KMS-11 (cell line): ENCODE data around the gene ARHGEF1.

ENCODE experiments used
- H2AFZ ChIP-seq: fragments of 200-600 bp; sonication (generic); 2 replicates; pipeline ENCODE4 v1.6.1; 2016; ENCODE audit warnings: antibody characterized with exemption, mixed run types, low read depth
- H3K27ac ChIP-seq: fragments of 200-600 bp; sonication (generic); 2 replicates; pipeline ENCODE4 v1.6.1; 2016; ENCODE audit warnings: mild to moderate bottlenecking, mixed run types
- H3K27me3 ChIP-seq: fragments of 200-600 bp; sonication (generic); 2 replicates; pipeline ENCODE4 v1.6.1; 2017; ENCODE audit warnings: mild to moderate bottlenecking, low read depth, mixed run types, moderate library complexity; ENCODE audit not compliant: insufficient read depth
- H3K36me3 ChIP-seq: fragments of 200-600 bp; sonication (generic); 2 replicates; pipeline ENCODE4 v1.6.1; 2017; ENCODE audit warnings: mild to moderate bottlenecking, mixed run types; ENCODE audit not compliant: insufficient read depth
- H3K4me1 ChIP-seq: fragments of 200-600 bp; sonication (generic); 2 replicates; pipeline ENCODE4 v1.6.1; 2016; ENCODE audit warnings: mild to moderate bottlenecking, low read depth, mixed run types; ENCODE audit not compliant: poor library complexity, severe bottlenecking
- H3K4me2 ChIP-seq: fragments of 200-600 bp; sonication (generic); 2 replicates; pipeline ENCODE4 v1.7.0; 2016; ENCODE audit warnings: mild to moderate bottlenecking, mixed run types
- H3K4me3 ChIP-seq: fragments of 200-600 bp; sonication (generic); IDR thresholded peaks from 2 replicates; pipeline ENCODE4 v1.6.1; 2017; ENCODE audit warnings: low read depth, low read length, mixed read lengths; ENCODE audit not compliant: insufficient read depth
- H3K79me2 ChIP-seq: fragments of 200-600 bp; sonication (generic); 2 replicates; pipeline ENCODE4 v1.6.1; 2016; ENCODE audit warnings: low read depth, mixed run types; ENCODE audit not compliant: insufficient read depth
- H3K9ac ChIP-seq: fragments of 200-600 bp; sonication (generic); 2 replicates; pipeline ENCODE4 v1.6.1; 2016; ENCODE audit warnings: mild to moderate bottlenecking, mixed run types
- H4K20me1 ChIP-seq: fragments of 200-600 bp; sonication (generic); 2 replicates; pipeline ENCODE4 v1.6.1; 2016; ENCODE audit warnings: mild to moderate bottlenecking, mixed run types; ENCODE audit not compliant: insufficient read depth
- TF ChIP-seq, protein P1 (sequence below): fragments of 200-600 bp; sonication (generic); conservative IDR thresholded peaks from 2 replicates; pipeline ENCODE4 v1.6.1; 2017; ENCODE audit warnings: low read depth, mild to moderate bottlenecking, antibody characterized with exemption, low read length, moderate library complexity, mixed read lengths

Gene ARHGEF1, protein sequence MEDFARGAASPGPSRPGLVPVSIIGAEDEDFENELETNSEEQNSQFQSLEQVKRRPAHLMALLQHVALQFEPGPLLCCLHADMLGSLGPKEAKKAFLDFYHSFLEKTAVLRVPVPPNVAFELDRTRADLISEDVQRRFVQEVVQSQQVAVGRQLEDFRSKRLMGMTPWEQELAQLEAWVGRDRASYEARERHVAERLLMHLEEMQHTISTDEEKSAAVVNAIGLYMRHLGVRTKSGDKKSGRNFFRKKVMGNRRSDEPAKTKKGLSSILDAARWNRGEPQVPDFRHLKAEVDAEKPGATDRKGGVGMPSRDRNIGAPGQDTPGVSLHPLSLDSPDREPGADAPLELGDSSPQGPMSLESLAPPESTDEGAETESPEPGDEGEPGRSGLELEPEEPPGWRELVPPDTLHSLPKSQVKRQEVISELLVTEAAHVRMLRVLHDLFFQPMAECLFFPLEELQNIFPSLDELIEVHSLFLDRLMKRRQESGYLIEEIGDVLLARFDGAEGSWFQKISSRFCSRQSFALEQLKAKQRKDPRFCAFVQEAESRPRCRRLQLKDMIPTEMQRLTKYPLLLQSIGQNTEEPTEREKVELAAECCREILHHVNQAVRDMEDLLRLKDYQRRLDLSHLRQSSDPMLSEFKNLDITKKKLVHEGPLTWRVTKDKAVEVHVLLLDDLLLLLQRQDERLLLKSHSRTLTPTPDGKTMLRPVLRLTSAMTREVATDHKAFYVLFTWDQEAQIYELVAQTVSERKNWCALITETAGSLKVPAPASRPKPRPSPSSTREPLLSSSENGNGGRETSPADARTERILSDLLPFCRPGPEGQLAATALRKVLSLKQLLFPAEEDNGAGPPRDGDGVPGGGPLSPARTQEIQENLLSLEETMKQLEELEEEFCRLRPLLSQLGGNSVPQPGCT

DNA sequence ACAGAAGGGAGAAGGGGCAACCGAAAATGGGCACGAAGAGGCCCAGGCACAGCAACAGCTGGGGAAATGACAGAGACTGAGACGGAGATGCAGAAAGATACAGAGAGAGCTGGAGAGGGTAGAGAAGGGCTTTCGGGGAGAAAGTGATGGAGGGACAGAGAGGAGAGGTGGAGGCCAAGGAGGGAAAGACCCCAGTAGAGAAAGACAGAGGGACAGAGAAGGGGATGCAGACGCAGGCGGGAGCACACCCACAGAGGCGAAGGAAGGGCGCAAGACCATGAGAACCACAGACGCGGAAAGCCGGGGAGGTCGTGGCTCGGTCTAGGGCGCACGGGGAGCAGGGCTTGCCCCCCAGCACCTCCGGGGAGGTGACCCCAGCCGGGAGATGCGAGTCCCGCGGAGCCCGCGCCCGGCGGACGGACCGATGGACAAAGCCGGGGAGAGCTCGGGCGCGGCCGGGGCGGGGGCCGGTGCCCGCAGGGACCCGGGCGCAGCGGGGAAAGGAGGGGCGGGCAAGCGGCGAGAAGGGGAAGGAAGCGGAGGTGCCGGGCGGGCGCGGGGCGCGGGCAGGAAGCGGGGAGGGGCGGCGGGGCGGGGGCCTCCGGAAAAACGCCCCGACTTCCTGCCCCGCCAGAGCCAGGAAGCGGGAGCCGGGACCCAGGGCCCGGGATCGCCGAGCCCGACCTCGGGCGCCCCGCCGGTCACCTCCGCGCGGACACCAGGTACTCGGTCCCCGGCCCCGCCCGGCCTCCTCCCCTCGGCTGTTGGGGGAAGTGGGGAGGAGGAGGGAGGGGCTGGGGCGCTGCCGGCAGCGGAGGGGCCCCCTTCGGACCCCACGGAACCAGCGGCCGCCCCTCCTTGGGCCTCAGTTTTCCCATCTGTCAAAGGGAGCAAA, at the start of gene ARHGEF1:
Gene ARHGEF1, plus strand, starts transcription at position 617 of the 895 bp plus-strand sequence. CDS start 4,899 bp downstream, outside the sequence.
- peaks cover 24% of the 10 kb centered on the region for H3K79me2 ChIP-seq
- H3K4me1 ChIP-seq: peaks cover 39% of the 10 kb centered on the region
- peaks cover 5% of the 10 kb centered on the region; the same call in 1 of the 2 replicates for H3K27me3 ChIP-seq
- peak within 1 kb of the TSS; percentile 54 for H3K27ac ChIP-seq
- peak within 1 kb of the TSS; percentile 58; the same call in 1 of the 2 replicates for H2AFZ ChIP-seq
- H3K4me3 ChIP-seq: no peak within 1 kb of the TSS
- TF ChIP-seq, protein P1, sequence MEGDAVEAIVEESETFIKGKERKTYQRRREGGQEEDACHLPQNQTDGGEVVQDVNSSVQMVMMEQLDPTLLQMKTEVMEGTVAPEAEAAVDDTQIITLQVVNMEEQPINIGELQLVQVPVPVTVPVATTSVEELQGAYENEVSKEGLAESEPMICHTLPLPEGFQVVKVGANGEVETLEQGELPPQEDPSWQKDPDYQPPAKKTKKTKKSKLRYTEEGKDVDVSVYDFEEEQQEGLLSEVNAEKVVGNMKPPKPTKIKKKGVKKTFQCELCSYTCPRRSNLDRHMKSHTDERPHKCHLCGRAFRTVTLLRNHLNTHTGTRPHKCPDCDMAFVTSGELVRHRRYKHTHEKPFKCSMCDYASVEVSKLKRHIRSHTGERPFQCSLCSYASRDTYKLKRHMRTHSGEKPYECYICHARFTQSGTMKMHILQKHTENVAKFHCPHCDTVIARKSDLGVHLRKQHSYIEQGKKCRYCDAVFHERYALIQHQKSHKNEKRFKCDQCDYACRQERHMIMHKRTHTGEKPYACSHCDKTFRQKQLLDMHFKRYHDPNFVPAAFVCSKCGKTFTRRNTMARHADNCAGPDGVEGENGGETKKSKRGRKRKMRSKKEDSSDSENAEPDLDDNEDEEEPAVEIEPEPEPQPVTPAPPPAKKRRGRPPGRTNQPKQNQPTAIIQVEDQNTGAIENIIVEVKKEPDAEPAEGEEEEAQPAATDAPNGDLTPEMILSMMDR: no peak
- no peaks in the 10 kb centered on the region for H3K36me3 ChIP-seq
- H3K4me2 ChIP-seq: peak within 1 kb of the TSS; percentile 71
- H3K9ac ChIP-seq: peak within 1 kb of the TSS; percentile 83
- 0 out of 2 replicates have a peak, but pooled peaks cover 4% of the 10 kb centered on the region for H4K20me1 ChIP-seq

DNA sequence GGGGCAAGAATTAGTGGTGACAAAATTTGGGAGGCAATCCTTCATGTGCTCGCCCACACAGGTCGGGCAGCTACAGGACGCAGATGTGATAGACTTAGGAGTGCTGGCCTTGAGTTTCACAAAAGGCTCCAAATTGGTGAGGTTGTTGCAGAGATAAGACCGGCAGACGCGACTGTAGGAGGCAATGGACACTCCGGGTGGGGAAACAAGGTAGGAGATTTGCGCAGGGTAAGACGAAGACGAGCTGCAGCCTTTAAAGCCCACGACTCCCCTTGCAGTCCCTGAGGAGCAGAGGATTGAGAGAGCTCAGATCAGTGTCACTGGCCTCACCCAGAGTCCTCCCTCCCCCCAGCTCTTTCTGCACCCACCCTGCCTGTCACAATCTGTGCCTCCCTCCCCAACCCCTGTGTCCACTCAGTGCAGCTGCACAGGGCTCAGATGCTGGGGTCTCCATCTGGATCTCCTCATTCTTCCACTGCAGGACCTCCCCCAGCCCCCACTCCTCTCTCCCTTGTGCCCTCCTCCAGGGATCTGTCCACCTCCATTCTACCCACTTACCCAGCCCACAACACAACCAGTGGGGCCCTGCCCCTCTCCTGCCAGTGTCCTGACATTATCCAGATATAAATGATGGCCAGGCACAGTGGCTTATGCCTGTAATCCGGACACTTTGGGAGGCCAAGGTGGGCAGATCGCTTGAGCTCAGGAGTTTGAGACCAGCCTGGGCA, 44.8 kb upstream of the ARHGEF1 start:
- H3K4me1 ChIP-seq: no peaks in the 10 kb centered on the region
- no peaks in the 10 kb centered on the region for H3K79me2 ChIP-seq
- H2AFZ ChIP-seq: no peak overlapping the region
- no peak overlapping the region for H3K9ac ChIP-seq
- TF ChIP-seq, protein P1: no peak
- H4K20me1 ChIP-seq: no peaks in the 10 kb centered on the region
- H3K4me3 ChIP-seq: no peak overlapping the region
- peaks cover 43% of the 10 kb centered on the region for H3K27me3 ChIP-seq
- H3K36me3 ChIP-seq: no peaks in the 10 kb centered on the region
- no peak overlapping the region for H3K4me2 ChIP-seq
- no peak overlapping the region for H3K27ac ChIP-seq

DNA sequence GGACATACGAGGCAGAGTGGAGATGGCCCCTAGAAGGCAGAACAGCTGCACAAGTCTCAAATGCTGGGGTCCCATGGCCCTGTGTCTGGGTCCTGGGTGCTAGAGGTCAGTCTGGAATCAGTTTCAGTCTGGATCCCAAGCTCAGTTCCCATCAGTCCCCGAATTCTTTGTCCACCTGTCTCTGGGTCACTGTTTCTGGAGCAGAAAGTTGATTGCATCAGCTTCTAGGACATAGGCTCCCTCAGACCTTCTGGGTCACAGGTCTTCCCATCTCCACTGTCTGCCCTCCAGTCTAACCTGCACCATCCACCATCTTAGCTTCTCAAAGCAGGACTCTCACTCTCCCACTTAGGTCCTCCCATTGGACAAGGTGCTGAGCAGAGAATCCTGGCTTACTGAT, 43.8 kb upstream of the ARHGEF1 start:
- Histone ChIP-seq H3K4me1 (no peaks in the 10 kb centered on the region), H3K27ac (no peak overlapping the region), H3K36me3 (no peaks in the 10 kb centered on the region), H3K4me2 (no peak overlapping the region), H3K27me3 (peaks cover 48% of the 10 kb centered on the region), H3K9ac (no peak overlapping the region), H4K20me1 (no peaks in the 10 kb centered on the region), H2AFZ (no peak overlapping the region), H3K4me3 (no peak overlapping the region), H3K79me2 (no peaks in the 10 kb centered on the region)
- TF ChIP-seq, protein P1: no peak
